ENCODE results near the gene TRIM72.

The TRIM72 gene

DNA sequence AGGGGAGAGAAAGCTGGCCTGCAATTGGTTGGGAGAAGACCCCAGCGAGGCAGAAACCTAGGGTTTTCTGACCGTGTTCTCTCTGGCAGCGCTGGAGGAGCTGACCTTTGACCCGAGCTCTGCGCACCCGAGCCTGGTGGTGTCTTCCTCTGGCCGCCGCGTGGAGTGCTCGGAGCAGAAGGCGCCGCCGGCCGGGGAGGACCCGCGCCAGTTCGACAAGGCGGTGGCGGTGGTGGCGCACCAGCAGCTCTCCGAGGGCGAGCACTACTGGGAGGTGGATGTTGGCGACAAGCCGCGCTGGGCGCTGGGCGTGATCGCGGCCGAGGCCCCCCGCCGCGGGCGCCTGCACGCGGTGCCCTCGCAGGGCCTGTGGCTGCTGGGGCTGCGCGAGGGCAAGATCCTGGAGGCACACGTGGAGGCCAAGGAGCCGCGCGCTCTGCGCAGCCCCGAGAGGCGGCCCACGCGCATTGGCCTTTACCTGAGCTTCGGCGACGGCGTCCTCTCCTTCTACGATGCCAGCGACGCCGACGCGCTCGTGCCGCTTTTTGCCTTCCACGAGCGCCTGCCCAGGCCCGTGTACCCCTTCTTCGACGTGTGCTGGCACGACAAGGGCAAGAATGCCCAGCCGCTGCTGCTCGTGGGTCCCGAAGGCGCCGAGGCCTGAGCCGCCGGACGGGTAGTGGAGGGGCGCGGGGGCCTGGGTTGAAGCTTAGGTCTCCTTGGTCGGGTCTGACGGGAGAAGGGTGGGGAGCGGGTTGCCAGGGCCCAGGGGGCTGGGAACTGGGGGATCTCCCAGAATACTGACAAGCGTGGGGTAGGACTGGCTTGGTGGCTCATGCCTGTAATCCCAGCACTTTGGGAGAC, 10.4 kb downstream of the TRIM72 start:
- no peak overlapping the region for H2AK5ac ChIP-seq (ENCODE audit: low read length, severe bottlenecking)
- no peak for DNase-seq
- no peak overlapping the region for H3K14ac ChIP-seq (ENCODE audit: low read length in 2 of 2)
- H2BK12ac ChIP-seq (ENCODE audit: low read length in 2 of 2): no peak overlapping the region
- H3K27me3 ChIP-seq (ENCODE audit: control insufficient read depth in 1 of 2, insufficient read depth in 1 of 2, low read length in 2 of 2): peaks cover 13 to 18% of the 10 kb centered on the region in 2 experiments
- no peak overlapping the region for H2AFZ ChIP-seq (ENCODE audit: low read depth, low read length)
- H2BK5ac ChIP-seq (ENCODE audit: low read depth, low read length, poor library complexity, severe bottlenecking): no peak overlapping the region
- no peaks in the 10 kb centered on the region for H3K79me1 ChIP-seq (replicated peaks; ENCODE audit: low read length, poor library complexity, severe bottlenecking)
- no peaks in the 10 kb centered on the region for H3K36me3 ChIP-seq (ENCODE audit: control insufficient read depth in 1 of 2, insufficient read depth in 2 of 2, low read depth in 1 of 2, low read length in 2 of 2)
- H3K9me3 ChIP-seq (ENCODE audit: control insufficient read depth, low read length): no peaks in the 10 kb centered on the region
- no peak overlapping the region for H2BK15ac ChIP-seq (ENCODE audit: low read depth, poor library complexity, severe bottlenecking)
- H3K4me2 ChIP-seq (ENCODE audit: low read length, poor library complexity, severe bottlenecking): no peak overlapping the region
- H3K27ac ChIP-seq (ENCODE audit: low read length, poor library complexity, severe bottlenecking): no peak overlapping the region
- WGBS: 94% methylated on average over 80 of the region's 80 CpGs
- no peak overlapping the region for H3K9ac ChIP-seq (ENCODE audit: low read length)
- no peaks in the 10 kb centered on the region for H3K4me1 ChIP-seq (ENCODE audit: control insufficient read depth, insufficient read depth, low read depth, low read length)
- H3K18ac ChIP-seq (ENCODE audit: low read depth in 1 of 2, low read length in 2 of 2): no peak overlapping the region
- H3K4me3 ChIP-seq (ENCODE audit: insufficient read depth in 1 of 2, low read depth in 1 of 2, low read length in 2 of 2): no peak overlapping the region
- H3K23ac ChIP-seq (ENCODE audit: low read length in 2 of 2): no peak overlapping the region
- no peak overlapping the region for H4K8ac ChIP-seq (ENCODE audit: low read length)
- no peak overlapping the region for H2BK120ac ChIP-seq (ENCODE audit: low read depth, low read length)
- H3K4ac ChIP-seq (ENCODE audit: low read depth in 1 of 2, low read length in 2 of 2): no peak overlapping the region
- H4K91ac ChIP-seq (ENCODE audit: low read length): no peak overlapping the region

DNA sequence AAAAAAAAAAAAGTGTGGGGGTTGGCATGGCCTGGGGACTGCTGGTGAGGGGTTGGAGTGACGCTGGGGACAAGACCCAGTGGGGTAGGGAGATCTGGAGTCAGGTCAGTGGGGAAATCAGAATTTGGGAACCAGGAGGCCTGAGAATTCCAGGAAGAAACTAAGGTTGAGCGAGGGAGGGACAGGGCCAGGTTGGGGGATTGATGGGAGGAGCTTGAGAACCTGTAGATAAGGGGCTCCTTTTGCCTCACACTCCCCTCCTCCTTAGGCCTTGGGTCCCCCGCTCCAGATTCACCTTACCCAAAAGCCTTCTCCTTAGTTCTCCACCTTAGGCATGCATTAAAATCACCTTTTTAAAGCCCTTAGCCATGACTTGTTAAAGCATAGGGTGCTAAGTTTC, 11.3 kb downstream of the TRIM72 start:
- peaks cover 13 to 18% of the 10 kb centered on the region in 2 experiments for H3K27me3 ChIP-seq (ENCODE audit: control insufficient read depth in 1 of 2, insufficient read depth in 1 of 2, low read length in 2 of 2)
- 80% methylated on average over 2 of the region's 3 CpGs for WGBS

DNA sequence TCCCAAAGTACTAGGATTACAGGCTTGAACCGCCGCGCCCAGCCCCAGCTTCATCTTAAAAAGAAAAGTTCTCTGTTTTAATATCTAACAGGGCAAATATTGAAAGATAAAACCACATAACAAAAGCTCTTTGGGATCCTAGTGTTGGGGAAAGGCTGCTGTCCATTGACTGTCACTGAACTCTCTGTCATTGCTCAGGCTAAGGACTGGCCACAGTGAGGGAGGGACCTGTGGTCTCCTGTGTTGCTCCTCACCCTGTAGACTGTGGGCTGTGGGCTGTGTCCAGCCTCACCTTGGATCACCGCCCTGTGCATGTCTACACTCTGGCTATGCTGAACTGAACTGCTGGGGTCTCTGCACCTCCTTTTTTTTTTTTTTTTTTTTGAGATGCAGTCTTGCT, 14.3 kb downstream of the TRIM72 start:
- no peak overlapping the region for H3K9ac ChIP-seq (ENCODE audit: low read length)
- H2BK5ac ChIP-seq (ENCODE audit: low read depth, low read length, poor library complexity, severe bottlenecking): no peak overlapping the region
- 100% methylated on average over 1 of the region's 4 CpGs for WGBS
- no peak overlapping the region for H3K4me2 ChIP-seq (ENCODE audit: low read length, poor library complexity, severe bottlenecking)
- no peak overlapping the region for H3K4me3 ChIP-seq (ENCODE audit: insufficient read depth in 1 of 2, low read depth in 1 of 2, low read length in 2 of 2)
- H2AFZ ChIP-seq (ENCODE audit: low read depth, low read length): no peak overlapping the region
- no peak overlapping the region for H3K4ac ChIP-seq (ENCODE audit: low read depth in 1 of 2, low read length in 2 of 2)
- no peaks in the 10 kb centered on the region for H3K4me1 ChIP-seq (ENCODE audit: control insufficient read depth, insufficient read depth, low read depth, low read length)
- H2BK12ac ChIP-seq (ENCODE audit: low read length in 2 of 2): no peak overlapping the region
- no peaks in the 10 kb centered on the region for H3K36me3 ChIP-seq (ENCODE audit: control insufficient read depth in 1 of 2, insufficient read depth in 2 of 2, low read depth in 1 of 2, low read length in 2 of 2)
- H4K8ac ChIP-seq (ENCODE audit: low read length): no peak overlapping the region
- no peak overlapping the region for H2AK5ac ChIP-seq (ENCODE audit: low read length, severe bottlenecking)
- no peak overlapping the region for H3K18ac ChIP-seq (ENCODE audit: low read depth in 1 of 2, low read length in 2 of 2)
- H3K27me3 ChIP-seq (ENCODE audit: control insufficient read depth in 1 of 2, insufficient read depth in 1 of 2, low read length in 2 of 2): peaks cover 0 to 1% of the 10 kb centered on the region in 2 experiments
- H4K91ac ChIP-seq (ENCODE audit: low read length): no peak overlapping the region
- no peak overlapping the region for H3K23ac ChIP-seq (ENCODE audit: low read length in 2 of 2)
- H3K9me3 ChIP-seq (ENCODE audit: control insufficient read depth, low read length): no peaks in the 10 kb centered on the region
- no peak for DNase-seq
- no peak overlapping the region for H3K27ac ChIP-seq (ENCODE audit: low read length, poor library complexity, severe bottlenecking)
- no peaks in the 10 kb centered on the region for H3K79me1 ChIP-seq (replicated peaks; ENCODE audit: low read length, poor library complexity, severe bottlenecking)
- H3K14ac ChIP-seq (ENCODE audit: low read length in 2 of 2): no peak overlapping the region
- H2BK120ac ChIP-seq (ENCODE audit: low read depth, low read length): no peak overlapping the region
- no peak overlapping the region for H2BK15ac ChIP-seq (ENCODE audit: low read depth, poor library complexity, severe bottlenecking)

More for the DNA sequence above, 11.3 kb downstream of the TRIM72 start:
- H2BK120ac ChIP-seq (ENCODE audit: low read depth, low read length): no peak overlapping the region
- H4K91ac ChIP-seq (ENCODE audit: low read length): no peak overlapping the region
- no peak overlapping the region for H3K4me2 ChIP-seq (ENCODE audit: low read length, poor library complexity, severe bottlenecking)
- no peak overlapping the region for H3K23ac ChIP-seq (ENCODE audit: low read length in 2 of 2)
- no peak overlapping the region for H3K27ac ChIP-seq (ENCODE audit: low read length, poor library complexity, severe bottlenecking)
- no peaks in the 10 kb centered on the region for H3K4me1 ChIP-seq (ENCODE audit: control insufficient read depth, insufficient read depth, low read depth, low read length)
- no peak overlapping the region for H3K4ac ChIP-seq (ENCODE audit: low read depth in 1 of 2, low read length in 2 of 2)
- no peak overlapping the region for H2BK5ac ChIP-seq (ENCODE audit: low read depth, low read length, poor library complexity, severe bottlenecking)
- no peak overlapping the region for H2AFZ ChIP-seq (ENCODE audit: low read depth, low read length)
- H3K79me1 ChIP-seq (replicated peaks; ENCODE audit: low read length, poor library complexity, severe bottlenecking): no peaks in the 10 kb centered on the region
- H2BK15ac ChIP-seq (ENCODE audit: low read depth, poor library complexity, severe bottlenecking): no peak overlapping the region
- H3K18ac ChIP-seq (ENCODE audit: low read depth in 1 of 2, low read length in 2 of 2): no peak overlapping the region
- H3K4me3 ChIP-seq (ENCODE audit: insufficient read depth in 1 of 2, low read depth in 1 of 2, low read length in 2 of 2): no peak overlapping the region
- no peak for DNase-seq
- H3K14ac ChIP-seq (ENCODE audit: low read length in 2 of 2): no peak overlapping the region
- no peaks in the 10 kb centered on the region for H3K9me3 ChIP-seq (ENCODE audit: control insufficient read depth, low read length)
- H2BK12ac ChIP-seq (ENCODE audit: low read length in 2 of 2): no peak overlapping the region
- no peak overlapping the region for H3K9ac ChIP-seq (ENCODE audit: low read length)
- no peaks in the 10 kb centered on the region for H3K36me3 ChIP-seq (ENCODE audit: control insufficient read depth in 1 of 2, insufficient read depth in 2 of 2, low read depth in 1 of 2, low read length in 2 of 2)
- H4K8ac ChIP-seq (ENCODE audit: low read length): no peak overlapping the region
- no peak overlapping the region for H2AK5ac ChIP-seq (ENCODE audit: low read length, severe bottlenecking)

GRCh38 chr16:31229501-31229900, 15.6 kb downstream of the TRIM72 start:
- Histone ChIP-seq H3K36me3 (ENCODE audit: control insufficient read depth in 1 of 2, insufficient read depth in 2 of 2, low read depth in 1 of 2, low read length in 2 of 2) (no peaks in the 10 kb centered on the region), H2AFZ (ENCODE audit: low read depth, low read length) (no peak overlapping the region), H4K8ac (ENCODE audit: low read length) (no peak overlapping the region), H3K4me3 (ENCODE audit: insufficient read depth in 1 of 2, low read depth in 1 of 2, low read length in 2 of 2) (no peak overlapping the region), H3K79me1 (replicated peaks; ENCODE audit: low read length, poor library complexity, severe bottlenecking) (no peaks in the 10 kb centered on the region), H3K9ac (ENCODE audit: low read length) (no peak overlapping the region), H3K9me3 (ENCODE audit: control insufficient read depth, low read length) (no peaks in the 10 kb centered on the region), H2BK5ac (ENCODE audit: low read depth, low read length, poor library complexity, severe bottlenecking) (no peak overlapping the region), H3K27ac (ENCODE audit: low read length, poor library complexity, severe bottlenecking) (no peak overlapping the region), H3K27me3 (ENCODE audit: control insufficient read depth in 1 of 2, insufficient read depth in 1 of 2, low read length in 2 of 2) (no peaks in the 10 kb centered on the region), H3K4me1 (ENCODE audit: control insufficient read depth, insufficient read depth, low read depth, low read length) (no peaks in the 10 kb centered on the region), H3K4ac (ENCODE audit: low read depth in 1 of 2, low read length in 2 of 2) (no peak overlapping the region), H4K91ac (ENCODE audit: low read length) (no peak overlapping the region), H3K4me2 (ENCODE audit: low read length, poor library complexity, severe bottlenecking) (no peak overlapping the region), H2BK12ac (ENCODE audit: low read length in 2 of 2) (no peak overlapping the region), H3K23ac (ENCODE audit: low read length in 2 of 2) (no peak overlapping the region), H2BK120ac (ENCODE audit: low read depth, low read length) (no peak overlapping the region), H3K18ac (ENCODE audit: low read depth in 1 of 2, low read length in 2 of 2) (no peak overlapping the region), H2BK15ac (ENCODE audit: low read depth, poor library complexity, severe bottlenecking) (no peak overlapping the region), H2AK5ac (ENCODE audit: low read length, severe bottlenecking) (no peak overlapping the region), H3K14ac (ENCODE audit: low read length in 2 of 2) (no peak overlapping the region)
- DNase-seq: no peak
- WGBS: 85% methylated on average over 10 of the region's 10 CpGs

Data from mesenchymal stem cell (in vitro differentiated cells and primary cell).